WTC11 (cell line): ENCODE measurements around the gene PRM3. TPM values are rescaled to one million over a fixed set of nuclear protein-coding genes. Genes with fewer than 3 reads are reported as not detected.

ENCODE experiments used
- ATAC-seq: fragments of 200-7000 bp; cut with Tn5 transposase; 2 replicates; pipeline ENCODE4 v1.10.0; 2021; ENCODE audit warnings: mild to moderate bottlenecking, moderate library complexity
- CTCF ChIA-PET: fragments of 300-600 bp; sonication (Branson Sonifier 250); formaldehyde crosslinking; loops from one replicate; lab custom pipeline; 2021; ENCODE audit warnings: antibody characterized with exemption; lab: Charles Lee
- POLR2A ChIA-PET: fragments of 350-600 bp; sonication (Branson Sonifier 250); formaldehyde crosslinking; loops from one replicate; lab custom pipeline; 2021; ENCODE audit warnings: antibody characterized with exemption; lab: Charles Lee
- DNase-seq: peaks from one replicate; pipeline ENCODE4 v3.0.0; 2021; ENCODE audit warnings: low spot score
- H3K27ac Mint-ChIP-seq: 2 replicates; pipeline ENCODE4 v1.8.0; 2021; ENCODE audit warnings: mixed read lengths
- H3K27me3 Mint-ChIP-seq: 2 replicates; pipeline ENCODE4 v1.8.0; 2021; ENCODE audit warnings: low read depth, mild to moderate bottlenecking, moderate library complexity, mixed read lengths
- H3K36me3 Mint-ChIP-seq: 2 replicates; pipeline ENCODE4 v1.8.0; 2021; ENCODE audit warnings: mixed read lengths
- H3K4me1 Mint-ChIP-seq: 2 replicates; pipeline ENCODE4 v1.8.0; 2022; ENCODE audit warnings: mixed read lengths
- H3K4me3 Mint-ChIP-seq: 2 replicates; pipeline ENCODE4 v1.8.0; 2021; ENCODE audit warnings: mild to moderate bottlenecking, moderate library complexity, mixed read lengths
- H3K9me3 Mint-ChIP-seq: 2 replicates; pipeline ENCODE4 v1.8.0; 2021; ENCODE audit warnings: mixed read lengths
- ESRRA ChIP-seq: sonication (generic); formaldehyde crosslinking; IDR thresholded peaks from 2 replicates; pipeline ENCODE4 v1.8.1; 2022; ENCODE audit warnings: mild to moderate bottlenecking, missing genetic modification reagents, borderline replicate concordance
- JUN ChIP-seq: sonication (generic); formaldehyde crosslinking; IDR thresholded peaks from 2 replicates; pipeline ENCODE4 v1.8.0; 2023; ENCODE audit warnings: mild to moderate bottlenecking, missing genetic modification reagents
- KAT7 ChIP-seq: sonication (generic); formaldehyde crosslinking; IDR thresholded peaks from 2 replicates; pipeline ENCODE4 v1.8.1; 2023; ENCODE audit warnings: missing genetic modification reagents, mild to moderate bottlenecking, borderline replicate concordance
- NFYB ChIP-seq: sonication (generic); formaldehyde crosslinking; conservative IDR thresholded peaks from 2 replicates; pipeline ENCODE4 v1.8.0; 2022; ENCODE audit warnings: low read depth, missing genetic modification reagents
- NR2C2 ChIP-seq: sonication (generic); formaldehyde crosslinking; IDR thresholded peaks from 2 replicates; pipeline ENCODE4 v1.8.0; 2022; ENCODE audit warnings: mild to moderate bottlenecking, missing genetic modification reagents
- RORB ChIP-seq: fragments of 250-450 bp; sonication (Bioruptor Pico); IDR thresholded peaks from 2 replicates; pipeline ENCODE4 v1.9.0; 2021; ENCODE audit warnings: mild to moderate bottlenecking
- SP1 ChIP-seq: sonication (generic); formaldehyde crosslinking; conservative IDR thresholded peaks from 2 replicates; pipeline ENCODE4 v1.8.1; 2022; ENCODE audit warnings: missing genetic modification reagents
- ZBTB21 ChIP-seq: sonication (generic); formaldehyde crosslinking; IDR thresholded peaks from 2 replicates; pipeline ENCODE4 v1.8.1; 2023; ENCODE audit warnings: mild to moderate bottlenecking, missing genetic modification reagents, borderline replicate concordance
- ZNF121 ChIP-seq: sonication (generic); formaldehyde crosslinking; IDR thresholded peaks from 2 replicates; pipeline ENCODE4 v1.8.0; 2023; ENCODE audit warnings: missing genetic modification reagents
- ZNF232 ChIP-seq: sonication (generic); formaldehyde crosslinking; IDR thresholded peaks from 2 replicates; pipeline ENCODE4 v1.8.0; 2022; ENCODE audit warnings: mild to moderate bottlenecking, missing genetic modification reagents
- ZNF396 ChIP-seq: fragments of 250-450 bp; sonication (Bioruptor Pico); IDR thresholded peaks from 2 replicates; pipeline ENCODE4 v1.8.0; 2021; ENCODE audit warnings: mild to moderate bottlenecking, moderate library complexity, borderline replicate concordance
- ZNF423 ChIP-seq: fragments of 250-450 bp; sonication (Bioruptor Pico); IDR thresholded peaks from 2 replicates; pipeline ENCODE4 v2.1.2; 2022; ENCODE audit warnings: mild to moderate bottlenecking, moderate library complexity
- total RNA-seq: library from RNA; stranded (reverse); gene quantifications from 3 replicates; pipeline ENCODE4 v1.2.3, GENCODE V29; 2021
- TF ChIP-seq, protein P1 (sequence below): sonication (generic); formaldehyde crosslinking; IDR thresholded peaks from 2 replicates; pipeline ENCODE4 v1.8.0; 2023; ENCODE audit warnings: missing genetic modification reagents
- TF ChIP-seq, protein P2 (sequence below): fragments of 250-450 bp; sonication (Bioruptor Pico); IDR thresholded peaks from 2 replicates; pipeline ENCODE4 v1.9.0; 2021; ENCODE audit warnings: mild to moderate bottlenecking
- TF ChIP-seq, protein P3 (sequence below): fragments of 250-450 bp; sonication (Bioruptor Pico); IDR thresholded peaks from 2 replicates; pipeline ENCODE4 v1.9.0; 2021; ENCODE audit warnings: moderate library complexity, mild to moderate bottlenecking, inconsistent platforms, borderline replicate concordance
- TF ChIP-seq, protein P4 (sequence below): sonication (generic); formaldehyde crosslinking; IDR thresholded peaks from 2 replicates; pipeline ENCODE4 v1.8.0; 2022; ENCODE audit warnings: mild to moderate bottlenecking, missing genetic modification reagents
- TF ChIP-seq, protein P5 (sequence below): fragments of 200-600 bp; IDR thresholded peaks from 2 replicates; pipeline ENCODE4 v1.8.0; 2022; ENCODE audit warnings: antibody characterized with exemption
- TF ChIP-seq, protein P6 (sequence below): sonication (generic); formaldehyde crosslinking; IDR thresholded peaks from 2 replicates; pipeline ENCODE4 v1.8.0; 2023; ENCODE audit warnings: missing genetic modification reagents, mild to moderate bottlenecking, borderline replicate concordance
- TF ChIP-seq, protein P7 (sequence below): fragments of 250-450 bp; sonication (Bioruptor Pico); IDR thresholded peaks from 2 replicates; pipeline ENCODE4 v1.9.0; 2021; ENCODE audit warnings: mild to moderate bottlenecking
- TF ChIP-seq, protein P8 (sequence below): sonication (generic); formaldehyde crosslinking; IDR thresholded peaks from 2 replicates; pipeline ENCODE4 v1.8.0; 2022; ENCODE audit warnings: mild to moderate bottlenecking, missing genetic modification reagents

The PRM3 gene
- total RNA-seq, 1 experiment from 2014 or later = not detected

DNA sequence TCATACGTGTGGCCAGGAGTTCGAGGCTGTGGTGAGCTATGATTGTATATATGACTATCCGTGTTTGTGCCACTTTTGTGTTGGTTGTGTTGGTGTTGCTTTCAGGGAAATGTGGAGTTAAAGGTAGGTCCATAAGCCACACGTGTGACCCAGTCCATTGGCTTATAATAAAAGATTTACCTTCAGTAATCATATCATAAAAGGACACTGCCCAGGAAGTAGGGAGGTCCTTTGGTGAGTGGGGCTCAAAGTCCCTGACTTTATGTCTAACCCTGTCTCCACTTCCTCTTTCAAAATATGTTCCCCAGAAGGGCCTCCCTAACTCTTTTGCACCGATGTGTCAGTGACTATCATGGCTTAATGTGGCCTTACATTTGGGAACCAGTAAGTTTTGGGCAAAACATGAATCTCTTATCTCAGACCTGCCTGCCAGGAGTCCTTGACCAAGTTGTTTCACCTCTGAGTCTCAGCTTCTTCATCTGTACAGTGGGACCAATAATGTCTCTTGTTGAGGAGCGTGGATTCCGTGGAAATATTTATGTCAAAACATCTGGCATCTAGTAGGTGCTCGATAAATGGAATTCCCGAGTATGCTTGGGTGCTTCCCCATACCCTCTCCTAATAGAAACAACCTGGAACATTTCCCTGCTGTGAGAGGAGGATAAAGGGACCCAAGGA lies 9.1 kb downstream of the PRM3 start:
- no peak overlapping the region for H3K27ac Mint-ChIP-seq
- ATAC-seq = no peak
- peaks cover 13% of the 10 kb centered on the region for H3K4me1 Mint-ChIP-seq
- H3K27me3 Mint-ChIP-seq = no peaks in the 10 kb centered on the region; the same call in 1 of the 2 replicates
- ChIA-PET CTCF (no interaction called here), POLR2A (no interaction called here)
- no peak overlapping the region for H3K4me3 Mint-ChIP-seq
- H3K36me3 Mint-ChIP-seq = no peaks in the 10 kb centered on the region
- TF ChIP-seq NR2C2 (no peak), SP1 (no peak), NFYB (no peak), ZBTB21 (CRISPR knock-in tag) (no peak), ZNF121 (CRISPR knock-in tag) (no peak), KAT7 (CRISPR knock-in tag) (no peak), RORB (CRISPR knock-in tag) (no peak), ZNF396 (CRISPR knock-in tag) (no peak)
- TF ChIP-seq, protein P1, sequence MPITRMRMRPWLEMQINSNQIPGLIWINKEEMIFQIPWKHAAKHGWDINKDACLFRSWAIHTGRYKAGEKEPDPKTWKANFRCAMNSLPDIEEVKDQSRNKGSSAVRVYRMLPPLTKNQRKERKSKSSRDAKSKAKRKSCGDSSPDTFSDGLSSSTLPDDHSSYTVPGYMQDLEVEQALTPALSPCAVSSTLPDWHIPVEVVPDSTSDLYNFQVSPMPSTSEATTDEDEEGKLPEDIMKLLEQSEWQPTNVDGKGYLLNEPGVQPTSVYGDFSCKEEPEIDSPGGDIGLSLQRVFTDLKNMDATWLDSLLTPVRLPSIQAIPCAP = no peak
- TF ChIP-seq, protein P2, sequence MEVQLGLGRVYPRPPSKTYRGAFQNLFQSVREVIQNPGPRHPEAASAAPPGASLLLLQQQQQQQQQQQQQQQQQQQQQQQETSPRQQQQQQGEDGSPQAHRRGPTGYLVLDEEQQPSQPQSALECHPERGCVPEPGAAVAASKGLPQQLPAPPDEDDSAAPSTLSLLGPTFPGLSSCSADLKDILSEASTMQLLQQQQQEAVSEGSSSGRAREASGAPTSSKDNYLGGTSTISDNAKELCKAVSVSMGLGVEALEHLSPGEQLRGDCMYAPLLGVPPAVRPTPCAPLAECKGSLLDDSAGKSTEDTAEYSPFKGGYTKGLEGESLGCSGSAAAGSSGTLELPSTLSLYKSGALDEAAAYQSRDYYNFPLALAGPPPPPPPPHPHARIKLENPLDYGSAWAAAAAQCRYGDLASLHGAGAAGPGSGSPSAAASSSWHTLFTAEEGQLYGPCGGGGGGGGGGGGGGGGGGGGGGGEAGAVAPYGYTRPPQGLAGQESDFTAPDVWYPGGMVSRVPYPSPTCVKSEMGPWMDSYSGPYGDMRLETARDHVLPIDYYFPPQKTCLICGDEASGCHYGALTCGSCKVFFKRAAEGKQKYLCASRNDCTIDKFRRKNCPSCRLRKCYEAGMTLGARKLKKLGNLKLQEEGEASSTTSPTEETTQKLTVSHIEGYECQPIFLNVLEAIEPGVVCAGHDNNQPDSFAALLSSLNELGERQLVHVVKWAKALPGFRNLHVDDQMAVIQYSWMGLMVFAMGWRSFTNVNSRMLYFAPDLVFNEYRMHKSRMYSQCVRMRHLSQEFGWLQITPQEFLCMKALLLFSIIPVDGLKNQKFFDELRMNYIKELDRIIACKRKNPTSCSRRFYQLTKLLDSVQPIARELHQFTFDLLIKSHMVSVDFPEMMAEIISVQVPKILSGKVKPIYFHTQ (CRISPR knock-in tag) = no peak
- TF ChIP-seq, protein P3, sequence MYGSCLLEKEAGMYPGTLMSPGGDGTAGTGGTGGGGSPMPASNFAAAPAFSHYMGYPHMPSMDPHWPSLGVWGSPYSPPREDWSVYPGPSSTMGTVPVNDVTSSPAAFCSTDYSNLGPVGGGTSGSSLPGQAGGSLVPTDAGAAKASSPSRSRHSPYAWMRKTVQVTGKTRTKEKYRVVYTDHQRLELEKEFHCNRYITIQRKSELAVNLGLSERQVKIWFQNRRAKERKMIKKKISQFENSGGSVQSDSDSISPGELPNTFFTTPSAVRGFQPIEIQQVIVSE (CRISPR knock-in tag) = no peak
- TF ChIP-seq, protein P4, sequence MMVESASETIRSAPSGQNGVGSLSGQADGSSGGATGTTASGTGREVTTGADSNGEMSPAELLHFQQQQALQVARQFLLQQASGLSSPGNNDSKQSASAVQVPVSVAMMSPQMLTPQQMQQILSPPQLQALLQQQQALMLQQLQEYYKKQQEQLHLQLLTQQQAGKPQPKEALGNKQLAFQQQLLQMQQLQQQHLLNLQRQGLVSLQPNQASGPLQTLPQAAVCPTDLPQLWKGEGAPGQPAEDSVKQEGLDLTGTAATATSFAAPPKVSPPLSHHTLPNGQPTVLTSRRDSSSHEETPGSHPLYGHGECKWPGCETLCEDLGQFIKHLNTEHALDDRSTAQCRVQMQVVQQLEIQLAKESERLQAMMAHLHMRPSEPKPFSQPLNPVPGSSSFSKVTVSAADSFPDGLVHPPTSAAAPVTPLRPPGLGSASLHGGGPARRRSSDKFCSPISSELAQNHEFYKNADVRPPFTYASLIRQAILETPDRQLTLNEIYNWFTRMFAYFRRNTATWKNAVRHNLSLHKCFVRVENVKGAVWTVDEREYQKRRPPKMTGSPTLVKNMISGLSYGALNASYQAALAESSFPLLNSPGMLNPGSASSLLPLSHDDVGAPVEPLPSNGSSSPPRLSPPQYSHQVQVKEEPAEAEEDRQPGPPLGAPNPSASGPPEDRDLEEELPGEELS (CRISPR knock-in tag) = no peak
- TF ChIP-seq, protein P5, sequence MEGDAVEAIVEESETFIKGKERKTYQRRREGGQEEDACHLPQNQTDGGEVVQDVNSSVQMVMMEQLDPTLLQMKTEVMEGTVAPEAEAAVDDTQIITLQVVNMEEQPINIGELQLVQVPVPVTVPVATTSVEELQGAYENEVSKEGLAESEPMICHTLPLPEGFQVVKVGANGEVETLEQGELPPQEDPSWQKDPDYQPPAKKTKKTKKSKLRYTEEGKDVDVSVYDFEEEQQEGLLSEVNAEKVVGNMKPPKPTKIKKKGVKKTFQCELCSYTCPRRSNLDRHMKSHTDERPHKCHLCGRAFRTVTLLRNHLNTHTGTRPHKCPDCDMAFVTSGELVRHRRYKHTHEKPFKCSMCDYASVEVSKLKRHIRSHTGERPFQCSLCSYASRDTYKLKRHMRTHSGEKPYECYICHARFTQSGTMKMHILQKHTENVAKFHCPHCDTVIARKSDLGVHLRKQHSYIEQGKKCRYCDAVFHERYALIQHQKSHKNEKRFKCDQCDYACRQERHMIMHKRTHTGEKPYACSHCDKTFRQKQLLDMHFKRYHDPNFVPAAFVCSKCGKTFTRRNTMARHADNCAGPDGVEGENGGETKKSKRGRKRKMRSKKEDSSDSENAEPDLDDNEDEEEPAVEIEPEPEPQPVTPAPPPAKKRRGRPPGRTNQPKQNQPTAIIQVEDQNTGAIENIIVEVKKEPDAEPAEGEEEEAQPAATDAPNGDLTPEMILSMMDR = no peak
- DNase-seq = no peak
- no peaks in the 10 kb centered on the region for H3K9me3 Mint-ChIP-seq

DNA sequence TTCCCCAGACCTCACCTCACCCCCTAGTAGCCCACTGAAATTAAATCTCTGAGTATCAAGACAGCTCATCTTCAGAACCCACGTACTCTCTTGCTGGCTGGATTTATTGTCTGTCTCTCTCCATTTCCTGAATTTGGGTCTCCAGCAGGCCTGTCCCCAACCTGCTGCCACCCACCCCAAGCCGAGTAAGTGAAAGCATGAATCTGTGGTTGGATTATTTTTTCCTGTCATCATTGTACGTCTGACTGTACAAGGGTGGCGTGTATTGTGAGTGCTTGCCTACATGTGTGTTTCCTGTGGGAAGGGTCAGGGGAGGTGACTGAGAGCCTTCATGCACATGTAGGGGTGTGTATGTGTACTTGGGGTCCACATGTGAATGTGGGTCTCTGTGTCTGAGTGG lies 9.7 kb downstream of the PRM3 start:
- Mint-ChIP-seq H3K9me3 (no peaks in the 10 kb centered on the region), H3K27me3 (no peaks in the 10 kb centered on the region; the same call in 1 of the 2 replicates)
- no peak for ATAC-seq
- CTCF ChIA-PET = interaction anchor here (0.9 to 2.3 kb wide), 2 partner anchors 10 to 92 kb away, joined by 3 to 8 read pairs; partner anchors contain the start of gene PRM3
- no peak for TF ChIP-seq ESRRA (CRISPR knock-in tag)
- TF ChIP-seq, protein P6, sequence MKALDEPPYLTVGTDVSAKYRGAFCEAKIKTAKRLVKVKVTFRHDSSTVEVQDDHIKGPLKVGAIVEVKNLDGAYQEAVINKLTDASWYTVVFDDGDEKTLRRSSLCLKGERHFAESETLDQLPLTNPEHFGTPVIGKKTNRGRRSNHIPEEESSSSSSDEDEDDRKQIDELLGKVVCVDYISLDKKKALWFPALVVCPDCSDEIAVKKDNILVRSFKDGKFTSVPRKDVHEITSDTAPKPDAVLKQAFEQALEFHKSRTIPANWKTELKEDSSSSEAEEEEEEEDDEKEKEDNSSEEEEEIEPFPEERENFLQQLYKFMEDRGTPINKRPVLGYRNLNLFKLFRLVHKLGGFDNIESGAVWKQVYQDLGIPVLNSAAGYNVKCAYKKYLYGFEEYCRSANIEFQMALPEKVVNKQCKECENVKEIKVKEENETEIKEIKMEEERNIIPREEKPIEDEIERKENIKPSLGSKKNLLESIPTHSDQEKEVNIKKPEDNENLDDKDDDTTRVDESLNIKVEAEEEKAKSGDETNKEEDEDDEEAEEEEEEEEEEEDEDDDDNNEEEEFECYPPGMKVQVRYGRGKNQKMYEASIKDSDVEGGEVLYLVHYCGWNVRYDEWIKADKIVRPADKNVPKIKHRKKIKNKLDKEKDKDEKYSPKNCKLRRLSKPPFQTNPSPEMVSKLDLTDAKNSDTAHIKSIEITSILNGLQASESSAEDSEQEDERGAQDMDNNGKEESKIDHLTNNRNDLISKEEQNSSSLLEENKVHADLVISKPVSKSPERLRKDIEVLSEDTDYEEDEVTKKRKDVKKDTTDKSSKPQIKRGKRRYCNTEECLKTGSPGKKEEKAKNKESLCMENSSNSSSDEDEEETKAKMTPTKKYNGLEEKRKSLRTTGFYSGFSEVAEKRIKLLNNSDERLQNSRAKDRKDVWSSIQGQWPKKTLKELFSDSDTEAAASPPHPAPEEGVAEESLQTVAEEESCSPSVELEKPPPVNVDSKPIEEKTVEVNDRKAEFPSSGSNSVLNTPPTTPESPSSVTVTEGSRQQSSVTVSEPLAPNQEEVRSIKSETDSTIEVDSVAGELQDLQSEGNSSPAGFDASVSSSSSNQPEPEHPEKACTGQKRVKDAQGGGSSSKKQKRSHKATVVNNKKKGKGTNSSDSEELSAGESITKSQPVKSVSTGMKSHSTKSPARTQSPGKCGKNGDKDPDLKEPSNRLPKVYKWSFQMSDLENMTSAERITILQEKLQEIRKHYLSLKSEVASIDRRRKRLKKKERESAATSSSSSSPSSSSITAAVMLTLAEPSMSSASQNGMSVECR (CRISPR knock-in tag) = no peak
- no peak for TF ChIP-seq ZNF232
- TF ChIP-seq ZNF423 (CRISPR knock-in tag) = no peak
- no peak for TF ChIP-seq JUN (CRISPR knock-in tag)
- TF ChIP-seq, protein P7, sequence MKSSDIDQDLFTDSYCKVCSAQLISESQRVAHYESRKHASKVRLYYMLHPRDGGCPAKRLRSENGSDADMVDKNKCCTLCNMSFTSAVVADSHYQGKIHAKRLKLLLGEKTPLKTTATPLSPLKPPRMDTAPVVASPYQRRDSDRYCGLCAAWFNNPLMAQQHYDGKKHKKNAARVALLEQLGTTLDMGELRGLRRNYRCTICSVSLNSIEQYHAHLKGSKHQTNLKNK (CRISPR knock-in tag) = no peak
- TF ChIP-seq, protein P8, sequence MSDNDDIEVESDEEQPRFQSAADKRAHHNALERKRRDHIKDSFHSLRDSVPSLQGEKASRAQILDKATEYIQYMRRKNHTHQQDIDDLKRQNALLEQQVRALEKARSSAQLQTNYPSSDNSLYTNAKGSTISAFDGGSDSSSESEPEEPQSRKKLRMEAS (CRISPR knock-in tag) = no peak
- TF ChIP-seq, all 79 proteins: peak for 0
- DNase-seq = no peak
- peaks cover 13% of the 10 kb centered on the region for H3K4me1 Mint-ChIP-seq
- POLR2A ChIA-PET = no interaction called here
- no peak overlapping the region for H3K27ac Mint-ChIP-seq
- H3K36me3 Mint-ChIP-seq = no peaks in the 10 kb centered on the region
- no peak overlapping the region for H3K4me3 Mint-ChIP-seq
